Prostate gland (tissue), 2 donors: ENCODE measurements around the gene FAM149B1. TPM values are rescaled to one million over a fixed set of nuclear protein-coding genes. Genes with fewer than 3 reads are reported as not detected.

Experiments
- DNase-seq: peaks from one replicate; pipeline ENCODE4 v3.0.0-alpha.2; 2019; ENCODE audit warnings: low spot score
- H3K27ac ChIP-seq, 2 donors: fragments of 200-600 bp; sonication (generic); 2 replicates each; pipeline ENCODE4 v1.5.1; 2017 to 2019
- H3K27me3 ChIP-seq: fragments of 200-600 bp; sonication (generic); replicated peaks from 2 replicates; pipeline ENCODE4 v1.5.1; 2019; ENCODE audit not compliant: insufficient read depth
- H3K36me3 ChIP-seq, 2 donors: fragments of 200-600 bp; sonication (generic); 1 replicate in 1 of 2; 2 replicates in 1 of 2; pipeline versions ENCODE4 v1.5.1 to v1.8.1; 2017 to 2019
- H3K4me1 ChIP-seq: fragments of 200-600 bp; sonication (generic); replicated peaks from 2 replicates; pipeline ENCODE4 v1.5.1; 2019
- H3K4me3 ChIP-seq, 2 donors: fragments of 200-600 bp; sonication (generic); 2 replicates each; pipeline ENCODE4 v1.5.1; 2017 to 2019
- H3K9me3 ChIP-seq: fragments of 200-600 bp; sonication (generic); 2 replicates; pipeline ENCODE4 v1.5.1; 2017
- POLR2A ChIP-seq: fragments of 450-650 bp; IDR thresholded peaks from one replicate; pipeline ENCODE4 v1.6.1; 2016; ENCODE audit warnings: antibody characterized with exemption, mild to moderate bottlenecking
- POLR2AphosphoS5 ChIP-seq: sonication (generic); formaldehyde crosslinking; IDR thresholded peaks from one replicate; pipeline ENCODE4 v1.6.1; 2017; ENCODE audit warnings: antibody characterized with exemption
- WGBS: methylation state at CpG from one replicate; pipeline ENCODE4 v1.1.5; 2018; 5-methylcytosine and 5-hydroxymethylcytosine counted together
- intact Hi-C: fragments of 100-400 bp; cut with DNase I; formaldehyde crosslinking; loops from one replicate; pipeline ENCODE4 v1.14.2; 2022
- total RNA-seq, 2 donors: library from RNA; depleted of rRNA; stranded (reverse); fragments of >200 nt; gene quantifications; one replicate each; pipeline ENCODE4 v1.1.0, GENCODE V29; 2016
- TF ChIP-seq, protein P1 (sequence below), 4 experiments: fragments of 200-600 bp in 2 of 4; fragments of 450-650 bp in 2 of 4; sonication (generic) in 2 of 4; IDR thresholded peaks; 1 replicate in 3 of 4; 2 replicates in 1 of 4; pipeline ENCODE4 v1.5.1; 2016 to 2019; ENCODE audit warnings: antibody characterized with exemption in 4 of 4, mild to moderate bottlenecking in 2 of 4, moderate library complexity in 2 of 4

FAM149B1 gene
- total RNA-seq, 2 donors from 2014 or later, result 15.8 to 17.7 TPM

DNA sequence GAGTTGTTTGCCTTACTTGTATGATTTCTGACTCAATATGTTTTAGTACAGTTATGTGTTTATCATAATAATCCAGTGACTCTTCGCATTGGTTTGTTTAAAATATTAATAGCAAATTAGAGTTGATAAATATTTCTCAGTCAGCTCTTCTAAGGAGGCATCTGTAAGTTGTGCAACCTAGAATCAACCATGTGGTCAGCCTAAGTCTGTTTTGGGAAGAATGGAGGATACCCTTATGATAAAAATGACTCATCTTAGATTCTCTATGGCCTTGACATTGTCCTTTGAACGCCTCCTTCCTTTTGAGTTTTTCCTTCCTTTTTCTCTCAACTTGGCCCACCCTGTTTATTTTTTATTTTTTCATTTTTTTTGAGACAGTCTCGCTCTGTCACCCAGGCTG, 60.3 kb downstream of the FAM149B1 start:
- H3K27ac ChIP-seq, result no peak overlapping the region
- no peaks in the 10 kb centered on the region for H3K4me1 ChIP-seq
- no peak overlapping the region for H3K4me3 ChIP-seq
- DNase-seq, result no peak
- intact Hi-C loops, result no loop called here
- H3K27me3 ChIP-seq, result no peaks in the 10 kb centered on the region
- H3K9me3 ChIP-seq, result no peaks in the 10 kb centered on the region
- TF ChIP-seq, protein P1, sequence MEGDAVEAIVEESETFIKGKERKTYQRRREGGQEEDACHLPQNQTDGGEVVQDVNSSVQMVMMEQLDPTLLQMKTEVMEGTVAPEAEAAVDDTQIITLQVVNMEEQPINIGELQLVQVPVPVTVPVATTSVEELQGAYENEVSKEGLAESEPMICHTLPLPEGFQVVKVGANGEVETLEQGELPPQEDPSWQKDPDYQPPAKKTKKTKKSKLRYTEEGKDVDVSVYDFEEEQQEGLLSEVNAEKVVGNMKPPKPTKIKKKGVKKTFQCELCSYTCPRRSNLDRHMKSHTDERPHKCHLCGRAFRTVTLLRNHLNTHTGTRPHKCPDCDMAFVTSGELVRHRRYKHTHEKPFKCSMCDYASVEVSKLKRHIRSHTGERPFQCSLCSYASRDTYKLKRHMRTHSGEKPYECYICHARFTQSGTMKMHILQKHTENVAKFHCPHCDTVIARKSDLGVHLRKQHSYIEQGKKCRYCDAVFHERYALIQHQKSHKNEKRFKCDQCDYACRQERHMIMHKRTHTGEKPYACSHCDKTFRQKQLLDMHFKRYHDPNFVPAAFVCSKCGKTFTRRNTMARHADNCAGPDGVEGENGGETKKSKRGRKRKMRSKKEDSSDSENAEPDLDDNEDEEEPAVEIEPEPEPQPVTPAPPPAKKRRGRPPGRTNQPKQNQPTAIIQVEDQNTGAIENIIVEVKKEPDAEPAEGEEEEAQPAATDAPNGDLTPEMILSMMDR (IDR thresholded peaks at IDR 0.05), result no peak
- TF ChIP-seq POLR2A (no peak), POLR2AphosphoS5 (no peak)
- H3K36me3 ChIP-seq, result no peaks in the 10 kb centered on the region
- 96% methylated on average over 3 of the region's 3 CpGs for WGBS

DNA sequence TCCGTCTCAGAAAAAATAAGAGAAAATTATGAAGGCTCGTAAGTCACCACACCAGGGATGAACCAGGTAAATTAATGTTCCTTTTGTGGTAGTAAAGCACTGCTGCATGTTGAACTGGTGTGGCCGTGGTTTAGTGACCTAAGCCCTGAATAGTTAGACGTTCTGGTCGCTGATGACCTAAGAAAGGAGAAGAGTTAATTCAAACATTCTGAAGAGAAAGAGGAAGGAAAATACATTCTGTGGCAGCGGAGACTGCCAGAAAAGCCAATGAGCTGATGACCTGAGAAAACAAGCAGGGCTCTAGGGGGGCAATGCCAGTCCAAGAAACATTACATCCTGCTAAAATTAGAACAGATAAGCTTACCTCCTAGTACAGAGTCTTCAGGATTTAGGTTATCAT, 61.6 kb downstream of the FAM149B1 start:
- Histone ChIP-seq H3K27me3 (no peaks in the 10 kb centered on the region), H3K27ac (no peak overlapping the region), H3K4me1 (no peaks in the 10 kb centered on the region), H3K4me3 (no peak overlapping the region), H3K36me3 (no peaks in the 10 kb centered on the region), H3K9me3 (no peaks in the 10 kb centered on the region)
- intact Hi-C loops, result no loop called here
- WGBS, result 89% methylated on average over 6 of the region's 6 CpGs
- no peak for DNase-seq
- TF ChIP-seq, protein P1 (IDR thresholded peaks at IDR 0.05), result no peak
- TF ChIP-seq POLR2AphosphoS5, result no peak

DNA sequence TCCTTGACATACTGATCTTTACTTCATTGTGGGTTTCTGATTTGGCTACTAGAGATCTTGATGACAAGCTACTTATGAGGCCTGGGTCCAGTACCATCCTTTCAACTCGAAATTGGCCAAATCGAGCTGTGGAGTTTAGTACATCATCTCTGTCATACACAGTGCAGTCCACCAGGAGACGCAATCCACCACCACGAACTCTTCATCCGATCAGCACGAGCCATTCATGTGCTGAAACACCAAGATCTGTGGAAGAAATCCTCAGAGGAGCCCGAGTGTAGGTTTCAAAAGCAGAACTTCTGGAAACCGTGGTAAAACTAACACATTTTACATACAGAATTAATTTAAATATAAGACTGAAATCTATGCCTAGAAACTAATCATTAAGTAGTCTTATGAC, 65.0 kb downstream of the FAM149B1 start:
- Histone ChIP-seq H3K9me3 (no peaks in the 10 kb centered on the region), H3K27ac (no peak overlapping the region), H3K4me3 (no peak overlapping the region), H3K4me1 (no peaks in the 10 kb centered on the region), H3K27me3 (no peaks in the 10 kb centered on the region), H3K36me3 (peaks cover 0 to 3% of the 10 kb centered on the region in 2 donors)
- WGBS, result 89% methylated on average over 8 of the region's 8 CpGs
- DNase-seq, result no peak
- intact Hi-C loops, result no loop called here
- TF ChIP-seq, protein P1 (IDR thresholded peaks at IDR 0.05), result no peak
- TF ChIP-seq POLR2A (no peak), POLR2AphosphoS5 (no peak)

DNA sequence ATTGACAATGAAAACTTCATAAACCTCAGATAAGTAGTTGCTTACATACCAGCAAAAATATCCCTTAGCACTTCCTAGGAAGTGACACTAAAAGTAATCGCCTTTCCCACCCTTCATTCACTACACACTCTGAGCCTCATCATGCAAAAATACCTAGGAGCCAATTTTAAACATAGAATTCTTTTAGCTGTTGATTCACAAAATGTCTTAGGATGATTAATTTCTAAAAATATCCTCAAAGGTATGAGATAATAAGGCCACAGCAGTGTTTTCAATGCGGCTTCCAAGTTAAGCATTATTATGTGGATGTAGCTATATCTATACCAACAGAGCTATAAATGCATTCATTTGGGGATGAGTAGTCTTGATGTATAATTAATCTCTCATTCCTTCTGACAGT, 66.0 kb downstream of the FAM149B1 start:
- intact Hi-C loops, result no loop called here
- Histone ChIP-seq H3K4me1 (no peaks in the 10 kb centered on the region), H3K9me3 (no peaks in the 10 kb centered on the region), H3K27ac (no peak overlapping the region), H3K36me3 (peaks cover 0 to 3% of the 10 kb centered on the region in 2 donors), H3K27me3 (no peaks in the 10 kb centered on the region), H3K4me3 (no peak overlapping the region)
- TF ChIP-seq, protein P1 (IDR thresholded peaks at IDR 0.05), result no peak
- TF ChIP-seq POLR2A (no peak), POLR2AphosphoS5 (no peak)
- WGBS, result 90% methylated on average over 2 of the region's 2 CpGs
- DNase-seq, result no peak

DNA sequence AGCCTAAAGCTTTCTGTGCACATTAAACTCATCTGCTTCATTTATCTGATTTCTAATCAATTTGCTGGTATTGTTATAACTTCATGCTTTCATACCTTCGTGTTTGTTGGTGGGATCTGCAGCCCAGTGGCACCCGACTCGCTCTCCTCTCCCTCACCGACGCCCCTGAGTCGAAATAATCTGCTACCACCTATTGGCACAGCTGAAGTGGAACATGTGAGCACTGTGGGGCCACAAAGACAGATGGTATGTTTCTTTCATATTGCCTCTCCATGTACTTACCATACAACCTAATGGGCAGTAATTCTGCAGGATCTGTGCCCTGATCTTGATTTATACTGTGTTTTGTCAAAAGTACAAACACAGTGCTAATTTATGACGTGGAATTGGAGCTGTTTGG, 66.8 kb downstream of the FAM149B1 start:
- Histone ChIP-seq H3K27me3 (no peaks in the 10 kb centered on the region), H3K4me3 (no peak overlapping the region), H3K36me3 (peaks cover 0 to 3% of the 10 kb centered on the region in 2 donors), H3K27ac (no peak overlapping the region), H3K9me3 (no peaks in the 10 kb centered on the region), H3K4me1 (no peaks in the 10 kb centered on the region)
- no peak for TF ChIP-seq POLR2AphosphoS5
- TF ChIP-seq, protein P1 (IDR thresholded peaks at IDR 0.05), result no peak
- TF ChIP-seq POLR2A, result no peak
- no peak for DNase-seq
- 82% methylated on average over 7 of the region's 7 CpGs for WGBS
- intact Hi-C loops, result no loop called here
